K562 (cell line): ENCODE measurements around the gene XPR1. TPM values are rescaled to one million over a fixed set of nuclear protein-coding genes. Genes with fewer than 3 reads are reported as not detected.
A peak's percentile ranks its signal among the peaks of the same experiment; 100 is the strongest.

ENCODE experiments used
- ARID1B ChIP-seq: fragments of 450-650 bp; IDR thresholded peaks from 2 replicates; pipeline ENCODE4 v1.6.1; 2016; ENCODE audit warnings: antibody characterized with exemption, mild to moderate bottlenecking, inconsistent platforms
- ATF1 ChIP-seq, 2 experiments: fragments of 450-650 bp in 1 of 2; IDR thresholded peaks; 2 replicates each; pipeline ENCODE4 v1.6.1; 2016; ENCODE audit warnings: missing compliant biosample characterization in 1 of 2, missing genetic modification characterization in 1 of 2
- BHLHE40 ChIP-seq: IDR thresholded peaks from 2 replicates; pipeline ENCODE4 v1.6.1; 2011; ENCODE audit warnings: low read length, improper control_type of control experiment
- C11orf30 ChIP-seq: fragments of 450-650 bp; IDR thresholded peaks from 2 replicates; pipeline ENCODE4 v1.6.1; 2016; ENCODE audit warnings: low read depth, mild to moderate bottlenecking
- CGGBP1 ChIP-seq: fragments of 250-450 bp; sonication (Bioruptor Pico); IDR thresholded peaks from 2 replicates; pipeline ENCODE4 v1.9.0; 2021; ENCODE audit warnings: mild to moderate bottlenecking
- DEAF1 ChIP-seq: fragments of 450-650 bp; formaldehyde crosslinking; IDR thresholded peaks from 2 replicates; pipeline ENCODE4 v1.4.0; 2020; ENCODE audit warnings: mild to moderate bottlenecking, moderate library complexity
- FOSL1 ChIP-seq: fragments of 200-800 bp; sonication (Bioruptor generic); conservative IDR thresholded peaks from 2 replicates; pipeline ENCODE4 v1.6.1; 2016; ENCODE audit warnings: missing genetic modification characterization, missing compliant biosample characterization
- JUND ChIP-seq, 2 experiments: IDR thresholded peaks; 2 replicates in 1 of 2; 3 replicates in 1 of 2; pipeline ENCODE4 v1.6.1; 2011; ENCODE audit warnings: borderline replicate concordance in 2 of 2, low read depth in 2 of 2, low read length in 2 of 2, improper control_type of control experiment in 1 of 2, missing biosample characterization in 1 of 2, missing genetic modification characterization in 1 of 2, missing genetic modification reagents in 1 of 2
- MAZ ChIP-seq, 2 experiments: fragments of 450-650 bp in 1 of 2; sonication (generic) in 1 of 2; formaldehyde crosslinking; IDR thresholded peaks in 1 of 2; conservative IDR thresholded peaks in 1 of 2; 2 replicates each; pipeline versions ENCODE4 v1.4.0 to v1.5.0; 2020; ENCODE audit warnings: mild to moderate bottlenecking in 1 of 2, missing genetic modification reagents in 1 of 2
- MEIS2 ChIP-seq: fragments of 450-650 bp; IDR thresholded peaks from 2 replicates; pipeline ENCODE4 v1.6.1; 2014; ENCODE audit warnings: mild to moderate bottlenecking; ENCODE audit not compliant: partially characterized antibody
- MNT ChIP-seq, 2 experiments: fragments of 450-650 bp; conservative IDR thresholded peaks; 2 replicates each; pipeline ENCODE4 v1.6.1; 2017; ENCODE audit warnings: mild to moderate bottlenecking in 2 of 2, moderate library complexity in 2 of 2
- MYBL2 ChIP-seq, 2 experiments: fragments of 450-650 bp in 1 of 2; sonication (generic) in 1 of 2; formaldehyde crosslinking in 1 of 2; IDR thresholded peaks; 2 replicates each; pipeline versions ENCODE4 v1.6.1 to v1.8.1; 2017 to 2022; ENCODE audit warnings: borderline replicate concordance in 1 of 2, inconsistent platforms in 1 of 2, low read depth in 1 of 2, mild to moderate bottlenecking in 1 of 2, missing genetic modification reagents in 1 of 2, moderate library complexity in 1 of 2
- RAD21 ChIP-seq, 2 experiments: fragments of 250-450 bp in 1 of 2; fragments of 450-650 bp in 1 of 2; sonication (Bioruptor Pico) in 1 of 2; formaldehyde crosslinking in 1 of 2; IDR thresholded peaks in 1 of 2; conservative IDR thresholded peaks in 1 of 2; 2 replicates each; pipeline versions ENCODE4 v1.4.0 to v1.8.0; 2020 to 2022; ENCODE audit warnings: mild to moderate bottlenecking in 2 of 2, moderate library complexity in 1 of 2
- TBP ChIP-seq: optimal IDR thresholded peaks from 2 replicates; pipeline ENCODE3; 2011; ENCODE audit warnings: low read depth, low read length, improper control_type of control experiment
- TEAD4 ChIP-seq, 2 experiments: sonication (generic) in 1 of 2; formaldehyde crosslinking in 1 of 2; IDR thresholded peaks; 2 replicates each; pipeline versions ENCODE4 v1.6.1 to v1.8.0; 2012 to 2022; ENCODE audit warnings: borderline replicate concordance in 1 of 2, inconsistent platforms in 1 of 2, low read length in 1 of 2, mild to moderate bottlenecking in 1 of 2, missing genetic modification reagents in 1 of 2
- ZNF384 ChIP-seq: IDR thresholded peaks from 2 replicates; pipeline ENCODE4 v1.6.1; 2012; ENCODE audit warnings: low read depth, low read length, improper control_type of control experiment
- ZNF830 ChIP-seq: fragments of 250-450 bp; sonication (Bioruptor Pico); IDR thresholded peaks from 2 replicates; pipeline ENCODE4 v1.5.0; 2021; ENCODE audit warnings: mild to moderate bottlenecking
- polyA plus RNA-seq, 8 experiments: library from polyadenylated mRNA; depleted of rRNA in 4 of 8; stranded (reverse) in 5 of 8; unstranded in 3 of 8; fragments of >200 nt; fragmentation: Nextera tagmentation in 2 of 8; fragmentation: Illumina TruSeq in 1 of 8; extraction: Ambion mirVana in 2 of 8; extraction: Trizol in 1 of 8; gene quantifications; 2 replicates each; pipeline versions ENCODE4 v1.2.1 to v1.2.3, GENCODE V29; 2011 to 2014; ENCODE audit warnings: inconsistent platforms in 1 of 8, missing spikeins in 1 of 8
- total RNA-seq, 7 experiments: library from RNA; depleted of rRNA in 6 of 7; stranded (reverse); fragments of >200 nt in 6 of 7; fragmentation: Illumina TruSeq in 2 of 7; extraction: Trizol in 2 of 7; gene quantifications; 2 replicates each; pipeline versions ENCODE4 v1.2.1 to v1.2.3, GENCODE V29; 2011 to 2021; ENCODE audit warnings: low replicate concordance in 1 of 7
- TF ChIP-seq, protein P1 (sequence below), 2 experiments: fragments of 450-650 bp in 1 of 2; IDR thresholded peaks; 2 replicates each; pipeline ENCODE4 v1.6.1; 2011 to 2017; ENCODE audit warnings: low read depth in 2 of 2, antibody characterized with exemption in 1 of 2, borderline replicate concordance in 1 of 2, low read length in 1 of 2, mild to moderate bottlenecking in 1 of 2, mixed read lengths in 1 of 2; ENCODE audit not compliant: control insufficient read depth in 1 of 2

XPR1 gene
- total and polyA plus RNA-seq, 9 of the 15 experiments (the other 6 are each of a cell fraction or from before 2014, with no cell fraction given) = 3.0 to 66.2 (median 38.6) TPM

GRCh38 chr1:180881806-180882509, 250.1 kb downstream of the XPR1 start (continued):
- TF ChIP-seq MAZ (CRISPR knock-in tag; conservative IDR thresholded peaks at IDR 0.05 in 1 of 2, IDR thresholded peaks at IDR 0.05 in 1 of 2) (0 out of 4 replicates have a peak, but pooled peaks of 1 of the 2 experiments have one; percentile 21), FOSL1 (peak; percentile 52; the same call in 1 of the 2 replicates), C11orf30 (no peak), CGGBP1 (CRISPR knock-in tag) (no peak), MNT (conservative IDR thresholded peaks at IDR 0.05) (0 out of 4 replicates have a peak, but pooled peaks of 1 of the 2 experiments have one; percentile 22), ZNF830 (no peak), MEIS2 (no peak), ZNF384 (no peak), TEAD4 (IDR thresholded peaks at IDR 0.05; ENCODE audit: low read length) (peak; percentile 47; the same call in 1 of the 2 replicates), TEAD4 (CRISPR knock-in tag; IDR thresholded peaks at IDR 0.05; ENCODE audit: borderline replicate concordance) (no peak), RAD21 (CRISPR knock-in tag; conservative IDR thresholded peaks at IDR 0.05 in 1 of 2, IDR thresholded peaks at IDR 0.05 in 1 of 2) (peak; percentile 85 to 91), DEAF1 (peak; percentile 75), ARID1B (peak; percentile 45; the same call in 1 of the 2 replicates), TBP (no peak), ATF1 (CRISPR knock-in tag; IDR thresholded peaks at IDR 0.05) (no peak), ATF1 (tag; IDR thresholded peaks at IDR 0.05) (0 out of 2 replicates have a peak, but pooled peaks have one; percentile 9), MYBL2 (IDR thresholded peaks at IDR 0.05; ENCODE audit: low read depth) (no peak), MYBL2 (CRISPR knock-in tag; IDR thresholded peaks at IDR 0.05; ENCODE audit: borderline replicate concordance) (no peak), BHLHE40 (no peak), JUND (IDR thresholded peaks at IDR 0.05; ENCODE audit: borderline replicate concordance, low read depth, low read length) (peak; percentile 77), JUND (tag; IDR thresholded peaks at IDR 0.05; ENCODE audit: borderline replicate concordance, low read depth, low read length) (peak; percentile 93)
- TF ChIP-seq, protein P1, sequence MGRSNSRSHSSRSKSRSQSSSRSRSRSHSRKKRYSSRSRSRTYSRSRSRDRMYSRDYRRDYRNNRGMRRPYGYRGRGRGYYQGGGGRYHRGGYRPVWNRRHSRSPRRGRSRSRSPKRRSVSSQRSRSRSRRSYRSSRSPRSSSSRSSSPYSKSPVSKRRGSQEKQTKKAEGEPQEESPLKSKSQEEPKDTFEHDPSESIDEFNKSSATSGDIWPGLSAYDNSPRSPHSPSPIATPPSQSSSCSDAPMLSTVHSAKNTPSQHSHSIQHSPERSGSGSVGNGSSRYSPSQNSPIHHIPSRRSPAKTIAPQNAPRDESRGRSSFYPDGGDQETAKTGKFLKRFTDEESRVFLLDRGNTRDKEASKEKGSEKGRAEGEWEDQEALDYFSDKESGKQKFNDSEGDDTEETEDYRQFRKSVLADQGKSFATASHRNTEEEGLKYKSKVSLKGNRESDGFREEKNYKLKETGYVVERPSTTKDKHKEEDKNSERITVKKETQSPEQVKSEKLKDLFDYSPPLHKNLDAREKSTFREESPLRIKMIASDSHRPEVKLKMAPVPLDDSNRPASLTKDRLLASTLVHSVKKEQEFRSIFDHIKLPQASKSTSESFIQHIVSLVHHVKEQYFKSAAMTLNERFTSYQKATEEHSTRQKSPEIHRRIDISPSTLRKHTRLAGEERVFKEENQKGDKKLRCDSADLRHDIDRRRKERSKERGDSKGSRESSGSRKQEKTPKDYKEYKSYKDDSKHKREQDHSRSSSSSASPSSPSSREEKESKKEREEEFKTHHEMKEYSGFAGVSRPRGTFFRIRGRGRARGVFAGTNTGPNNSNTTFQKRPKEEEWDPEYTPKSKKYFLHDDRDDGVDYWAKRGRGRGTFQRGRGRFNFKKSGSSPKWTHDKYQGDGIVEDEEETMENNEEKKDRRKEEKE (IDR thresholded peaks at IDR 0.05; ENCODE audit: borderline replicate concordance in 1 of 2, control insufficient read depth in 1 of 2, low read depth in 2 of 2, low read length in 1 of 2) = no peak
